ENCODE measurements around the gene PTX3.
A peak's percentile ranks its signal among the peaks of the same experiment; 100 is the strongest.

PTX3 gene

GRCh38 chr3:157427901-157428300 is 8.7 kb upstream of the PTX3 start:
- DNase-seq: no peak

DNA sequence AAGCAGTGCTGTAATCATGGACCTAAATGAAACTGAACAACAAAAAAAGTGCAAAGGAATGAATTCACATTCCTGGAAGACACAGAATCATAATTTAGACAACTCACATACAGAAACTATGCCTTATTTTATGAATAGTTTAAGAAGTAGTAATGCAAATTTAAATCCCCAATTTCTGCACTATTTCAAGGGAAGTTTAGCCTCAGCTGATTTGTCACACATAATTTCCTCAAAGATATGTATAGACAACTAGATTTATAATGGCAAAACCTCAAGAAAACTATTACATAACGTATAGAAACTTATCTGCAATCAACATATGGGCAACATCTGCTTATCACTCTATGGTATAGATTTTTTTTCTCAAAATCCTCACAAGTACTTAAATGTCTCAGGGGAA is 7.8 kb upstream of the PTX3 start:
- DNase-seq: peak; percentile 67

DNA sequence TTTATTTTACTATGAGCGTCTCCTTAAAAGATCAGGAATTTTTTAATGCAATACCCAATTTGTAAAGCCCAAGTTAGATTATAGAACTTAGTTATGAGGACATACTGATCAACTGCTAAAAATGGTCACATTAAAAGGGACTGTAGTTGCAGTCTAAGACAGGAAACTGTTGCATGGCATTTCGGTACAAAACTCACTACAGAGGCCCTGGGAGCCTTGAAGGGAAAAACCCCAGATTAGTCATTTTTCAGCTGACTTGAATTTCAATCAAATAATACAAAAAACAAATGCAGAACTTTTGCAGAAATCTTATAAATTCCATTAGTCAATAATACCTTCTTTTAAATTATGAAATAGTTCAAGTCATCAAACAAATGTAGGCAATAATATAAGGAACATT is 6.9 kb upstream of the PTX3 start:
- DNase-seq: peak; percentile 40

GRCh38 chr3:157438194-157438730 is 1.6 kb downstream of the PTX3 start:
- no peak for DNase-seq

DNA sequence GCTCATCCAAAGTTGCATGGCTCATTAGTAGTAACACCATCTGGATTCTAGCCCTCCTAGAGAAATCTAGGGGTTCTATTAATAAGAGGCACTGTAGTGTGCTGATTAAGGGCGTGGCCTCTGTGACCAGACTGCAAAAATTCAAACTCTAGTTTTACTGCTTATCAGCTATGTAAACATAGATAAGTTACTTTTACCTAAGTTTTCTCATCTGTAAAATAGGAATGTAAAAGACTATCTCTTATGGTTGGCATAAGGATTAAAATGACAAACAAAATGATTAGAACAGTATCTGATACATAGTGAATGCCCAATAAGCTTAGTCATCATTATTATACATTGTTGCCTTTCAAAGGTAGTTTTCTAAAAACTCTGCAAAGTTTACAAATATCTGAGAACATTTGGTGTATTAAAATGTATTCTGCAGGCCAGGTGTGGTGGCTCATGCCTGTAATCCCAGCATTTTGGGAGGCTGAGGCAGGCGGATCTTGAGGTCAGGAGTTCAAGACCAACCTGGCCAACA is 4.5 kb downstream of the PTX3 start:
- no peak for DNase-seq

- no peak for DNase-seq
Measured at GRCh38 chr3:157442729-157443128, 6.1 kb downstream of the PTX3 start.

DNA sequence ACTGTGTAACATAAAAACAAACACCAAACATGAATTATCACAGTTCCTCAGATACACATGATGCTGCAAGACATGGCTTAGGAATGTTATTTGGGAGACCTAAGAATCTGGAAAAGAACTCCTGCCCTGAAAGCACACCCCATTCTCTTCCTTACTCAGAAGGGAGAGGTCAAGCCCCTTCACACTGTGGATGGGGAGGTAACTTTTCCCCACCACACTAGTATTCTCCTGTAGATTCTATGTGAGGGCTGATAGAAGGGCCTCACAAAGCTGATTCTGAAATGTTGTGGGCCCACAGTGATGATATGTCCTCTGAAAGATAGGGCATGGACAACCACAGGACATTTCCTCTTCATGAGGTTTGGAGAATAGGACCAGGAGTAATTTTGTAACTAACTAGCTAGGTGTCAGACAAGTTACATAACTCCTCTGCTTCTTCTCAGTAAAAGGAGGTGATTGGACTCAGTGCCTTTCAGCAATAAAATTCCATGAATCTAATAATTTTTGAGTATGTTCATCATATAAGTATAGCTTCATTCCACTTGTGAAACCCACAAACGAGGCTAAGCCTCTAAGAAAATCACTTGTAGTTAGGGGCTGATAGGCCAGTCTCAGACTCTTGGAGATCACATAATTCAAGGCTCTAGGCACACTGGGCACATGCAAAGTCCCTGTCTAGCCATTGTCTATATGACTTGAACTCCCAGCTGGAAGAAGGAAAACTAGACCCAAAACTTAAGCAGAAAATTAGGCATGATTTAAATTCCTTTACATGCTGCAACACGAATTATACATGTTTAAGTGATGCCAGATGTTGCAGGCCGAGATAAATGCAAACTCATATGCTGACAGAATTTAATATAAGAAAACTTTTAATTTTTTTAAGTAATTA is 7.5 kb downstream of the PTX3 start:
- DNase-seq: peak; percentile 51

DNA sequence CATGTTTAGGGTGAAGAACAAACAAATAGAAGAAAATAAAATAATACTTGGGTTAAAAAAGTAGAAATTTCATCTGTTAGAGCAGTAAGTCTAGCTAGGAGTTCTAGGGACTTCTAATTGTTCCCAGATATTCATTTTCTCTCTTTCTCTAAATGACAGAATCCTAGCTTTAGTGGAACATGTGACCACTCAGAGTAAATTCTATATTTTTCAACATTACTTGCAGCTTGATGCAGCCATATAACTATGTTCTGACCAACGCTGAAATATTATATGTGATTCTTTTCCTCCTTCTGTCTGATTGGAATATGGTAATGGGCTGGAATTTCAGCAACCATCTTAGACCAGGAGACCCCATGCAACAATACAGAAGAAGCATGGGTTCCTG is 8.1 kb downstream of the PTX3 start:
- DNase-seq: no peak

DNA sequence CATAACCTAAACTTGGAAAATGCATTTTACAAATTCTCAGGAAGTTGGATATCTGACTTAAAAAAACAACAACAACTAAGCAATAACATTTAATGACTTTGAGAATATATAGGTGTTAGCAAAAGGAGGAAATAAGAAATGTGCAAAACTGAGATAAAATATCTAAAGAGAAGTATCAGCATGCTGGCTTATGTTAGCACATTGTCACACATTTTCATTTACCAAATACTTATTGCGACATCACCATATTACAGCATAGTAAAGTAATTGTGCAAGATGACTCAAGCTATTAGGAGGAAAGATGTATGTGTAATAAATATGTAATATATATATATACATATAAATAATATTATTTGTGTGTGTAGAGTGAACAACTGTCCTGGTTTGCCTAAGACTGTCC is 9.2 kb downstream of the PTX3 start:
- peak; percentile 83 for DNase-seq

DNA sequence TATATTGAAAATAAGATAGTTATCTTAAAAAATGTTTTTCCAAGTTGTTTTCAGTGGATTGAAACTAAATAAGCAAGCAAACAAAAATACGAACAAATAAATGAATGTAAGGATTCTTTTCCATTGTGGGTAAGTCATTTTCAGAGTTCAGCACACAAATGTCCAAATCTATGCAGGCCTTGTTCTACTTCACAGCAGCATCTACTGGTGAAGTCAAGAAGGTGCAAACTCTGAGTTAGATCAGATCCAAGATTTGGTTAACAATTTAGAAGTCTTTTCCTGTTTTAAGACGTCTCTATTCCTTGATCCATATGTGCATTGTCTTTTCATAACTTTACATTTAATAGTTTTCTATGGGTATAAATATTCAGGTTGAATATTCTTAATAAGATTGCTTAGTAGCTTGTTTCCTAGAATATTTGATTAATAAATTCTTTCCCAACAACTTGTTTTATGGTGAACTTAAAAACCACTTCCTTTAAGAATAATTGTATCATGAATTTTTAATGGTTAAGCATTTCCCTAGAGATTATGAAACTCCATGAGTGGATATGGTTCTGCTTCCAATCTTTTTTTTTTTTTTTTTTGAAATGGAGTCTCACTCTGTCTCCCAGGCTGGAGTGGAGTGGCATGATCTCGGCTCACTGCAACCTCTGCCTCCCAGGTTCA is 10.5 kb downstream of the PTX3 start:
- peak; percentile 70 for DNase-seq

DNA sequence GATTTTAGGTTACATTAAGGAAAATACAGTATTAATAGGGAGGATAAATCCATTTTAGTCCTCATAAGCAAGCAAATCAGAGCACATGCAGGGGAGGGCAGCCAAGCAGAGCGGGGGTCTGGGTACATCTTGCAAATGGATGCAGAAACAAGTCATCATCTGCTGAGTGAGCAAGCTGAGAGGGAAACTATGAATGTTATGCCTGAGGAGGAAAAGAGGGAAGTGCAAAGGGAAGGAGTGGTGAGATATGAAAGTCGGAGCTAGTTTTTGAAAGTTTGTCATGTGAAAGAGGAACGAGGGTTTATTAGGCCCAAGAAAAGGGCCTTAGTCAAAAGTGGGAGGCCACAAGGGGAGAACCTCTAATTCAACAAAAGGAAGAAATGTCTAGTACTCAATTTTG is 15.4 kb downstream of the PTX3 start:
- DNase-seq: peak; percentile 45

DNA sequence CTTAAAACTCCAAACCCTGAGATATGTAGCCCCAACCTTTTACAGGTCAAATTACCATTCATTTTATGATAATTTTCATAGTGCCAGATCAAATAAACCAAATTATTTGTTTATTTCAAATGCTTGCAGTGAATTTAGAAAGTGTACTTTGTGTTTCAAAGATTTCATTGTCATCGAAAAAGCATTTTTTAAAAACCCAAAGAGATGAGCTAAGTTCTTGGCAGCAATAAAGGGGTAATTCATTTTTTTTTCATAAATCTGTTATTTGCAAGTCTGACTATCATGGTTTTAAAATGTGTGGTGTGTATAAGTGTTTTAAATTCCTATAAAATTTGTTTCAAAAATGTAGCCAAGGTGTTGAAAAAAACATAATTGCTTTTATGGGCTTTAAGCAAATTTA is 17.2 kb downstream of the PTX3 start:
- DNase-seq: no peak

- no peak for DNase-seq
Measured at GRCh38 chr3:157459706-157460105, 23.1 kb downstream of the PTX3 start.

- no peak for DNase-seq
Measured at GRCh38 chr3:157460253-157460652, 23.6 kb downstream of the PTX3 start.

DNA sequence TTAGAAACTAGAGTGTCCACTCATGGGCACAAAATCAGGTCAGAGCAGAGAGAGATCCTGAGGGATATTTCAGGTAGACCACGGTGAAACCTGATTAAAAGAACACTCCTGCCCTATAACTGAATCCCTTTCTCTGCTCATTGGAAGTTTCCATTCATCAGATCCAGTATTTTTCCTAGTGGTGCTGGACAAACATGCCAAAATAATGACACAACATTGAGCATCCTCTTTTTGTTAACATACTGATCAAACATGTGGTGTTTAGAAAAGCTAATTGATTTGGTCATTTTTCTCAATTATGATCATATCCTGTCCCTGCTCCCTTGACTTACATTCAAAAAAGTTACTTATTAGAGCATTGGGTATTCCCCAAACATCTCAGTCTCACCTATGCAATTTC is 27.2 kb downstream of the PTX3 start:
- DNase-seq: no peak

- no peak for DNase-seq
Measured at GRCh38 chr3:157464321-157464720, 27.7 kb downstream of the PTX3 start.

GRCh38 chr3:157465741-157466140 is 29.1 kb downstream of the PTX3 start:
- no peak for DNase-seq

DNA sequence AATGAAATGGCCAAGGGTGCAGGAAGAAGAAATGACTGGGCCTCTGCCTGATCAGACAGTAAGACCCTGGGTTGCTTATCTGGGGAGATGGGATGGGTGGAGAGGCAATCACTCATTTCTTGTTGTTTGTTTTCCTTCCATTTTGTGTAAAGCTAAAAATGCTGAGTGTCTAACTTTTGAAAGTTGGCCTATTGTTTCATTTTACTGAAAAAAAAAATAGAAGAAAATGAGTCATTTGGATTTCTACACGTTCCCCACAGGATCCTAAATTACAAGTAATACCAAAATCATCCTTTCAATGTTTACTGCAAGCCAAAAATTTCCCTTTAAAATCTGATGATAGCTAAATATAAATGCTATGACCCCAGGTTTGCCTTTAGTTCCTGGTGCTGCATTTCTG is 30.6 kb downstream of the PTX3 start:
- no peak for DNase-seq

- DNase-seq: peak; percentile 68
Measured at GRCh38 chr3:157469561-157470294, 33.1 kb downstream of the PTX3 start.

GRCh38 chr3:157471064-157471463 is 34.4 kb downstream of the PTX3 start:
- DNase-seq: no peak

DNA sequence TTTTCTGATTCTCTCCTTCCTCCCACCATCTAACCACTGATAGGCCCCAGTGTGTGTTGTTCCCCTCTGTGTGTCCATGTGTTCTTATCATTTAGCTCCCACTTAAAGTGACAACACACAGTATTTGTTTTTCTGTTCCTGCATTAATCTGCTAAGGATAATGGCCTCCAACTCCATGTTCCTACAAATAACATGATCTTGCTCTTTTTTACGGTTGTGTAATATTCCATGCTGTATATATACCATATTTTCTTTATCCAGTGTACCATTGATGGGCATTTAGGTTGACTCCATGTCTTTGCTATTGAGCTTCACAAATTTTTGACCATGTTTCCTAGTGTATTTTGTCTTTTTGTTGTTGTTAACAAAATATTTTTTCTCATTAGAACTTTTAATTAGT is 36.0 kb downstream of the PTX3 start:
- no peak for DNase-seq

GRCh38 chr3:157475921-157476414 is 39.3 kb downstream of the PTX3 start:
- no peak for DNase-seq

DNA sequence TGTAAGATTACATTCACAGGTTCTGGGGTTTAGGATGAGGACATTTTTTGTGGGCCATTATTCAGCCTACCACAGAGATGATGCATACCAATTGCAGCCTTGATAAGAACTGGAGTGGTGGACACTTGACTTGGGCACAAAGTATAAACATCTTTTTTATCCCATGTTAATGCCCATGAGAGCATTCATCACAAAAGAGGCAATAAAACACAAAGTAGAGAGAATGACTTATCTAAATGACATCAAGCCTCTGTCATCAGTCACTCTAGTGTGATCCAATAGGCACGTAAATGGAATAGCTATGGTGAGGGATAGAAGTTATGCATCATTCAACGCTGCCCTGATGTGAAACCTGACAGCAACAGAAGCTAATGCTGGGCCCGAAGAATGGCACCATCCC is 40.8 kb downstream of the PTX3 start:
- DNase-seq: no peak

Measured in hematopoietic multipotent progenitor cell treated with erythropoietin and hydrocortisone succinate and interleukin-3 and kit ligand, for 4 days (in vitro differentiated cells).